Small intestine (tissue), 7 donors: ENCODE data around the gene CCND2. TPM values are rescaled to one million over a fixed set of nuclear protein-coding genes. Genes with fewer than 3 reads are reported as not detected.

Source experiments
- DNase-seq, 2 donors: peaks; one replicate each; pipeline versions ENCODE4 v3.0.0 to v3.0.0-alpha.2; 2013
- FAIRE-seq: peaks from 2 replicates; lab custom pipeline; 2012; peaks lifted over from hg19 to GRCh38; lab: Jason Lieb, UNC
- H3K27ac ChIP-seq, 3 donors: one replicate each; pipeline ENCODE4 v1.5.1; 2013; ENCODE audit warnings: low read length in 2 of 3, mild to moderate bottlenecking in 2 of 3, control low read depth in 1 of 3, inconsistent platforms in 1 of 3, low read depth in 1 of 3, moderate library complexity in 1 of 3
- H3K27me3 ChIP-seq, 3 donors: one replicate each; pipeline ENCODE4 v1.6.1; 2013; ENCODE audit warnings: low read length in 3 of 3, inconsistent platforms in 1 of 3; ENCODE audit not compliant: control insufficient read depth in 3 of 3, insufficient read depth in 3 of 3
- H3K36me3 ChIP-seq, 3 donors: one replicate each; pipeline ENCODE4 v1.6.1; 2013; ENCODE audit warnings: low read length in 3 of 3, inconsistent platforms in 1 of 3, low read depth in 1 of 3, mild to moderate bottlenecking in 1 of 3, moderate library complexity in 1 of 3; ENCODE audit not compliant: control insufficient read depth in 3 of 3, insufficient read depth in 2 of 3
- H3K4me1 ChIP-seq, 3 donors: one replicate each; pipeline ENCODE4 v1.6.1; 2013; ENCODE audit warnings: low read length in 2 of 3, inconsistent platforms in 1 of 3, low read depth in 1 of 3, mild to moderate bottlenecking in 1 of 3, moderate library complexity in 1 of 3; ENCODE audit not compliant: control insufficient read depth in 3 of 3, insufficient read depth in 2 of 3
- H3K4me3 ChIP-seq, 3 donors: one replicate each; pipeline ENCODE4 v1.5.1; 2013; ENCODE audit warnings: low read length in 3 of 3, control low read depth in 1 of 3, inconsistent platforms in 1 of 3, low read depth in 1 of 3, mild to moderate bottlenecking in 1 of 3, moderate library complexity in 1 of 3
- H3K9me3 ChIP-seq, 2 donors: one replicate each; pipeline ENCODE4 v1.6.1; 2013; ENCODE audit warnings: low read depth in 1 of 2, low read length in 1 of 2; ENCODE audit not compliant: control insufficient read depth in 2 of 2, insufficient read depth in 1 of 2
- WGBS, 3 donors: extraction: QIAGEN DNeasy Blood & Tissue Kit; methylation state at CpG; one replicate each; pipeline ENCODE4 v1.1.7; 2013; 5-methylcytosine and 5-hydroxymethylcytosine counted together
- polyA plus RNA-seq, 4 donors: library from polyadenylated mRNA; stranded (reverse) in 3 of 4; unstranded in 1 of 4; fragments of 200-250 nt in 3 of 4; fragments of 120-200 nt in 1 of 4; gene quantifications; one replicate each; pipeline versions ENCODE4 v1.2.1 to v1.2.3, GENCODE V29; 2013
- donor health status: healthy with polysubstance abuse.
- donor health status: control.
- donor health status: control.
- donor health status: Bipolar disorder and iron deficiency.
- donor health status: healthy.

The CCND2 gene
- polyA plus RNA-seq, 4 donors: 5.6 to 101 (median 22.0) TPM

GRCh38 chr12:4280351-4281163 is 7.0 kb downstream of the CCND2 start:
- H3K36me3 ChIP-seq: peaks cover 10 to 86% (median 12%) of the 10 kb centered on the region in 3 donors
- no peaks in the 10 kb centered on the region for H3K9me3 ChIP-seq
- DNase-seq (peak; percentile 50 to 68), FAIRE-seq (no peak)
- peak overlapping the region in 1 of 3 donors; percentile 19 for H3K4me3 ChIP-seq
- no peaks in the 10 kb centered on the region for H3K27me3 ChIP-seq
- 15 to 38% (median 31%) methylated on average over 15 of the region's 15 CpGs for WGBS, 3 donors
- peaks cover 7 to 80% (median 12%) of the 10 kb centered on the region in 3 donors for H3K4me1 ChIP-seq
- peak overlapping the region; percentile 16 to 83 (median 82) for H3K27ac ChIP-seq

GRCh38 chr12:4281173-4281654 is 7.7 kb downstream of the CCND2 start:
- peaks cover 10 to 84% (median 12%) of the 10 kb centered on the region in 3 donors for H3K36me3 ChIP-seq

GRCh38 chr12:4282103-4282891 is 8.7 kb downstream of the CCND2 start:
- FAIRE-seq: no peak
- no peaks in the 10 kb centered on the region for H3K9me3 ChIP-seq
- no peaks in the 10 kb centered on the region for H3K27me3 ChIP-seq
- H3K36me3 ChIP-seq: peaks cover 10 to 86% (median 10%) of the 10 kb centered on the region in 3 donors
- DNase-seq: no peak
- H3K4me3 ChIP-seq: no peak overlapping the region
- WGBS, 3 donors: 78 to 80% (median 80%) methylated on average over 16 of the region's 16 CpGs
- no peak overlapping the region for H3K27ac ChIP-seq
- peaks cover 7 to 83% (median 12%) of the 10 kb centered on the region in 3 donors for H3K4me1 ChIP-seq

More at GRCh38 chr12:4281173-4281654, 7.7 kb downstream of the CCND2 start:
- H3K4me3 ChIP-seq: no peak overlapping the region
- FAIRE-seq (no peak), DNase-seq (peak; percentile 67 to 82)
- H3K4me1 ChIP-seq: peaks cover 7 to 83% (median 12%) of the 10 kb centered on the region in 3 donors
- H3K27me3 ChIP-seq: no peaks in the 10 kb centered on the region
- peak overlapping the region in 2 of 3 donors; percentile 82 to 83 for H3K27ac ChIP-seq
- no peaks in the 10 kb centered on the region for H3K9me3 ChIP-seq
- WGBS, 3 donors: 41 to 69% (median 47%) methylated on average over 16 of the region's 16 CpGs

- WGBS, 3 donors: 45 to 71% (median 59%) methylated on average over 12 of the region's 12 CpGs
- Histone ChIP-seq H3K27me3 (no peaks in the 10 kb centered on the region), H3K27ac (no peak overlapping the region), H3K9me3 (no peaks in the 10 kb centered on the region), H3K36me3 (peaks cover 4 to 87% (median 8%) of the 10 kb centered on the region in 3 donors), H3K4me1 (peaks cover 7 to 82% (median 16%) of the 10 kb centered on the region in 3 donors), H3K4me3 (no peak overlapping the region)
- DNase-seq: no peak
- FAIRE-seq: no peak
Observed at GRCh38 chr12:4282892-4283511, 9.4 kb downstream of the CCND2 start.

- peaks cover 4 to 88% (median 8%) of the 10 kb centered on the region in 3 donors for H3K36me3 ChIP-seq
- DNase-seq (no peak), FAIRE-seq (no peak)
- no peak overlapping the region for H3K27ac ChIP-seq
- peaks cover 4 to 82% (median 13%) of the 10 kb centered on the region in 3 donors for H3K4me1 ChIP-seq
- 49 to 57% (median 55%) methylated on average over 12 of the region's 12 CpGs for WGBS, 3 donors
- no peaks in the 10 kb centered on the region for H3K9me3 ChIP-seq
- H3K27me3 ChIP-seq: no peaks in the 10 kb centered on the region
- no peak overlapping the region for H3K4me3 ChIP-seq
Observed at GRCh38 chr12:4283512-4284255, 10.1 kb downstream of the CCND2 start.

GRCh38 chr12:4284306-4284705 is 10.7 kb downstream of the CCND2 start:
- H3K36me3 ChIP-seq: peaks cover 6 to 91% (median 8%) of the 10 kb centered on the region in 3 donors
- DNase-seq (no peak), FAIRE-seq (no peak)
- no peaks in the 10 kb centered on the region for H3K9me3 ChIP-seq
- no peaks in the 10 kb centered on the region for H3K27me3 ChIP-seq
- H3K27ac ChIP-seq: no peak overlapping the region
- 74 to 82% (median 79%) methylated on average over 4 of the region's 4 CpGs for WGBS, 3 donors
- H3K4me3 ChIP-seq: no peak overlapping the region
- peaks cover 4 to 83% (median 13%) of the 10 kb centered on the region in 3 donors for H3K4me1 ChIP-seq

GRCh38 chr12:4285070-4285469 is 11.5 kb downstream of the CCND2 start:
- DNase-seq: no peak
- Histone ChIP-seq H3K4me1 (peaks cover 3 to 81% (median 13%) of the 10 kb centered on the region in 3 donors), H3K4me3 (no peak overlapping the region), H3K36me3 (peaks cover 10 to 95% (median 12%) of the 10 kb centered on the region in 3 donors), H3K9me3 (no peaks in the 10 kb centered on the region), H3K27ac (no peak overlapping the region), H3K27me3 (no peaks in the 10 kb centered on the region)
- WGBS, 3 donors: 67 to 74% (median 74%) methylated on average over 8 of the region's 8 CpGs
- FAIRE-seq: no peak
